Astrocyte (in vitro differentiated cells and primary cell): Measurements from ENCODE around the gene LIPG.

ENCODE experiments used
- CTCF ChIP-seq: IDR thresholded peaks from 2 replicates; pipeline ENCODE4 v1.5.1; 2011; ENCODE audit warnings: low read depth, mild to moderate bottlenecking, inconsistent platforms, low read length, moderate library complexity; ENCODE audit not compliant: insufficient read depth
- EZH2 ChIP-seq: IDR thresholded peaks from 2 replicates; pipeline ENCODE4 v1.6.1; 2012; ENCODE audit warnings: mild to moderate bottlenecking, low read length, inconsistent platforms; ENCODE audit not compliant: insufficient read depth

DNA sequence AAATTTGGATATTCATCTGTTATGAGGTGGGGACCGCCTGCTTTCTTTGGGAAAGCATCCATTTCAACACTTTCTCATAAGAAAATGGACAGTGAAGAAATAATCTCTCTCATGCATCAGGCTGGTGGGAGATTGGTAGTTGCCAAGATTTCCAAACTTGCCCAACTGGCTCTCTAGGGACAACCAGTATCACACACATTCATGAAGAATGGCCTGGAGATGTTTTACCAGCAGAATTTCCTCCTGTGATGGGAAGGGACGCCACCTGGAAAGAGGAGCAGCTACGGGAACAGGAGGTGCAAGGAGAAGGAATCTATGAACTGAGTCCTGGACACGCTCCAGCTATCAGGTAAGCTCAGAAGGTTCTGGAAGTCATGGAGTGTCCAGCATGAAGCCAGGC, 39.4 kb downstream of the LIPG start:
- TF ChIP-seq EZH2, result no peak
- TF ChIP-seq CTCF, result no peak
